ENCODE measurements around the gene AAR2.

AAR2 gene

GRCh38 chr20:36218380-36219064, 17.8 kb upstream of the AAR2 start:
- no peak for DNase-seq (ENCODE audit: low read depth in 2 of 2)

GRCh38 chr20:36219671-36220220, 16.5 kb upstream of the AAR2 start:
- no peak for DNase-seq (ENCODE audit: low read depth in 2 of 2)

- DNase-seq (ENCODE audit: low read depth in 2 of 2), result no peak
These were observed 10.6 kb upstream of the AAR2 start for GRCh38 chr20:36225666-36226065.

- DNase-seq (ENCODE audit: low read depth in 2 of 2), result no peak
These were observed 7.5 kb upstream of the AAR2 start for GRCh38 chr20:36228770-36229169.

GRCh38 chr20:36230019-36230418, 6.3 kb upstream of the AAR2 start:
- no peak for DNase-seq (ENCODE audit: low read depth in 2 of 2)

- DNase-seq (ENCODE audit: low read depth in 2 of 2), result no peak
These were observed 4.9 kb upstream of the AAR2 start for GRCh38 chr20:36231331-36231730.

GRCh38 chr20:36234771-36235320, 1.4 kb upstream of the AAR2 start:
- DNase-seq (ENCODE audit: low read depth in 2 of 2), result no peak

GRCh38 chr20:36236786-36237121, 476 bp downstream of the AAR2 start:
- no peak for DNase-seq (ENCODE audit: low read depth in 2 of 2)

- DNase-seq (ENCODE audit: low read depth in 2 of 2), result no peak
These were observed 1.2 kb downstream of the AAR2 start for GRCh38 chr20:36237477-36237876.

- no peak for DNase-seq (ENCODE audit: low read depth in 2 of 2)
These were observed 1.9 kb downstream of the AAR2 start for GRCh38 chr20:36238153-36238552.

GRCh38 chr20:36238760-36239159, 2.5 kb downstream of the AAR2 start:
- no peak for DNase-seq (ENCODE audit: low read depth in 2 of 2)

GRCh38 chr20:36240076-36240475, 3.8 kb downstream of the AAR2 start:
- DNase-seq (ENCODE audit: low read depth in 2 of 2), result no peak

GRCh38 chr20:36241678-36242077, 5.4 kb downstream of the AAR2 start:
- DNase-seq (ENCODE audit: low read depth in 2 of 2), result no peak

- DNase-seq (ENCODE audit: low read depth in 2 of 2), result no peak
These were observed 7.4 kb downstream of the AAR2 start for GRCh38 chr20:36243726-36244125.

- DNase-seq (ENCODE audit: low read depth in 2 of 2), result no peak
These were observed 10.1 kb downstream of the AAR2 start for GRCh38 chr20:36246401-36246800.

GRCh38 chr20:36248836-36249235, 12.6 kb downstream of the AAR2 start:
- no peak for DNase-seq (ENCODE audit: low read depth in 2 of 2)

GRCh38 chr20:36249450-36249849, 13.2 kb downstream of the AAR2 start:
- DNase-seq (ENCODE audit: low read depth in 2 of 2), result no peak

- no peak for DNase-seq (ENCODE audit: low read depth in 2 of 2)
These were observed 15.1 kb downstream of the AAR2 start for GRCh38 chr20:36251426-36251825.

- DNase-seq (ENCODE audit: low read depth in 2 of 2), result no peak
These were observed 16.2 kb downstream of the AAR2 start for GRCh38 chr20:36252511-36252910.

GRCh38 chr20:36253036-36253435, 16.8 kb downstream of the AAR2 start:
- no peak for DNase-seq (ENCODE audit: low read depth in 2 of 2)

- no peak for DNase-seq (ENCODE audit: low read depth in 2 of 2)
These were observed 17.8 kb downstream of the AAR2 start for GRCh38 chr20:36254076-36254475.

- no peak for DNase-seq (ENCODE audit: low read depth in 2 of 2)
These were observed 19.2 kb downstream of the AAR2 start for GRCh38 chr20:36255445-36255844.

- DNase-seq (ENCODE audit: low read depth in 2 of 2), result no peak
These were observed 23.1 kb downstream of the AAR2 start for GRCh38 chr20:36259177-36260061.

Measured in activated CD8-positive, alpha-beta memory T cell treated with anti-CD3 and anti-CD28 coated beads for 4 hours (primary cell).